Endometrial microvascular endothelial cells (primary cell): ENCODE results near the gene HTR2A. TPM values are rescaled to one million over a fixed set of nuclear protein-coding genes. Genes with fewer than 3 reads are reported as not detected.

Experiments used
- in situ Hi-C: cut with HindIII; loops from 2 replicates; pipeline ENCODE4 v1.10.0; 2017; ENCODE audit warnings: low sequenced_read_pairs, low pct_unique_long_range_greater_than_20kb; ENCODE audit errors: inconsistent ontology term
- total RNA-seq: library from RNA; depleted of rRNA; stranded (reverse); fragments of >200 nt; gene quantifications from one replicate; pipeline ENCODE4 v1.2.3, GENCODE V29; 2015; ENCODE audit errors: inconsistent ontology term

Gene HTR2A
- total RNA-seq, 1 donor from 2014 or later: not detected

DNA sequence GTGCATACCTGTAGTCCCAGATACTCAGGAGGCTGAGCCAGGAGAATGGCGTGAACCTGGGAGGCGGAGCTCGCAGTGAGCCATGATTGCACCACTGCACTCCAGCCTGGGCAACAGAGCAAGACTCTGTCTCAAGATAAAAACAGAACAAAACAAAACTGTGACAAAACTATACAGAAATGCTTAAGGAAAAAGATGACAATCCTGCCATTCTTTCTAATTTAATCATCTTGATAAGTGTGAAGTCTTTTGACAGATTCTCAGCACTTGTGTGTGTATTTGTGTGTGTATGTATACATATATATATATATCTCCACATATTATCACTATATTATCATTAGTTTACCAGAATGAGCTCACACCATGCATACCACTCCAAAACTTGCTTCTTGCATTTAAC, 12.3 kb downstream of the HTR2A start:
- in situ Hi-C loops: no loop called here

DNA sequence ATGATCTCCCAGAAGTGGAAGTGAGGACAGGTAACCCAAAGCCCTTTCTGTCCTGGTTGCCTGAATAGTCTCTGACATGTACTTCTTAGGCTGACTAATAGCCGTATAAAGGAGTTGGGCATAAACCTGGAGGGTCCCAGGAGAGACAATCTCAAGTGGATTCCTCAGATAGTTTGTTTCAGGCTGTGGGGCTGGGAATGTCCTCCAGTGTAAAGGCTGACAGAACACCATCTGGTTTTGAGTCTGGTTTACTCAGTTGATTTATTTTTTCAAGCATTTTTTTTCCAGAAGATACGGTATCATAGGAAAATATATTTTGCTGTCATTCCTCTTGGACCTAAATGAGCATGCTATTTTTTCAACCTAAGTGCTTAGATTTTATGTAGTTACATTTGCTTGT, 15.2 kb downstream of the HTR2A start:
- in situ Hi-C loops: no loop called here

DNA sequence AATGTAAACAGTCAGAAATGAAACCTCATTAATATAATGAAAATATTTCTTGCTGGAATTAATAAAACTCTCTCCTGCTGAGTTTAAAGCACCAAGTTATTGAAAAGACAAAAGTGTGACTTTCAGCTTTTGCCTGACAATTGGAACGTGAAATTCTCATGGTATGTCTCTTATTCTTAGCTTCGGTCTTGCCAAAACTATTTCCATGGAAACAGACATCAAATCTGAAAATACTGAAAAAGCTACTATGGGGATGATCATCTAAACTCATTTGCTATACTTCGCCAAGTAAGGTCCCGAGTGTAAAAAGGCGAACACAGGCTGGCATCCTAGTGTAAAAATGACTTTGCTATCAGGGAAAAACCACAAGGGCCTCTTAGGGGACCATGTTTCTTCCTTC, 22.8 kb downstream of the HTR2A start:
- in situ Hi-C loops: no loop called here

DNA sequence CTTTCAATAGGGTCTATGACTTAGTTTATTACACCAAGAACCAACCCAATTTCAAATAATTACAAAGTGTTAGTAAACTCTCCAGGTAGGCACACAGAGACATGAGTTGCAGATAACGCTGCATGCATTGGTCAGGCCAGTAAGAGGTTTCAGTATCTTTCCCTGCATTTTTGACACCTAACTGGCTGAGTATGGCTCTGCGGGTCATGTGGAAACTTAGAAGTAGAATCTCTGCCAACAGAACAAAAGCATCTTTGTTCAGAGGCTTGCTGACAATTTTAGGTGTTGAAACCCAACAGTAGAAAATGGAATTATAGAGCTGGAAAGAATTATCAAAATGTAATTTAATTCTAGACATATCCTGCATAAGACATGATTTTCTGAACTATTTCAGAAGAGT, 25.3 kb downstream of the HTR2A start:
- in situ Hi-C loops: no loop called here

DNA sequence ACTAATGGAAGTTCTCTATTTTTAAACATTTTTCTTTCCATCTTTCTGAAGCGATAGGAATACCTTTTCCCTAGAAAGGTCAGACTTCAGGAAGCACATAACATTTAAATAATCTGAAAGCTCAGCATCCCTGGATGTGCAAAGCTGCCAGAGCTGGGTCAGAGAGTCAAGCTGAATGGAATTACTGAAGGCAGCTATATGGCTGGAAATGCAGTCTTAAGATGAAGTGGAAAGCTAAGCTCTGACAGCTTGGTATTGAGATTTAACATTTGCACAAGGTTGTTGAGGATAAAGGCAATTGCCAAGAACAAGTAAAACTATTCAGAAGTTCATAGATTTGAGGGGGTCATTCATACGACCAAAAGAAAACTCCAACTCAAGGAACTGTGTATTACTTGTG, 28.8 kb downstream of the HTR2A start:
- in situ Hi-C loops: no loop called here

DNA sequence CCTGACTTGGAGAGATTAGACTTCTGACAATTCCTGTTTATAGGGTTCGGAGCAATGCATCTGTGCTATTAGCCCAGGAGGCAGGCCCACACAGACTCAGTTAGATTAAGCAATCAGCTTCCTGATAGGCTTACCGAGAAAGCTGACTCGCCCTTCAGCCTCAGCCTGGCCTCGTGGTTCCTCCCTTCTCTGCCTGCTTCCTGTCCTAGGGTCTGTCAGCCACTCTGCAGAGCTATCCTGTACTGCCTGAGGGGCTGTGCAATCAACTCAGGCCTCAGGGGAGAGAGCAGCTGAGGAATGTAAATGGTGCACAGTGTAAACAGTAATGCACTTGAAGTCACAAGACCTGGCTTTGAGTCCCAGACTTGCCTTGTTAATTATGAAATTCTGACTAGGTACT, 30.7 kb downstream of the HTR2A start:
- in situ Hi-C loops: no loop called here

DNA sequence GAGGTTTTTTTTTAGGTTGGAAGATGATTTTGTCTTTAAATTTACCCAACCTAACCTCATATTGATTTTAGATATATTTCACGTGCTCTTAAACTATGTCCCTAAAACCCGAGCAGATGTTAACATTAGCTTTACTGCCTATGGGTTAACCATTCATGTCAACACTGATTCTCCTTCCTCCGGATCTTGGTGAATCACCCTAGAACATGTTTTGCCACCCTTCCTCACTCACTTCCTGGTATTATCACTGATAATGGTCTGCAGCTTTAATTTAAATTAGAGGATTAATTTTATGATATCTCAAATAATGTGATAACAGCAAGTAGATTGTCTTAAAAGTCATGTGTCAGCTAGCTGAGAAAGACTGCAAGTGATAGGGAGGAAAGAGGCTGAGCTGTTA, 31.9 kb downstream of the HTR2A start:
- in situ Hi-C loops: no loop called here

DNA sequence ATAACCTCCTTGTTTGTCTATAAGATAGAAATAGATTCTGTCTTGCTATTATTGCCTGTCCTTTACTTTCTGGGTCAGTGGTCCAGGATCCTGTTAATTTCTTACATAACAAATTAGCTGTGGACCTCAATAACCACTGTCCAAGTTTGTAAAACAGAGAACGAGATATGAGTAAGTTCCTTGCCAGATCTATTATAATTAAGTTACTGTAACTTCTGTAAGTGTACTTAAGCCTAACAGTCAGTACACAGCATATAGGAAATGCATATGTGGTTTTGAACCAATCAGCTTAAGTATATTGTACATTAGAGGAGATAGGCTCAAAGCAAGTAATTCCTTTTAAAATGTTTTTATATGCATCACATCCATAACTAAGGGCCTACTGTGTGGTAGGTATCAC, 34.9 kb downstream of the HTR2A start:
- in situ Hi-C loops: no loop called here

DNA sequence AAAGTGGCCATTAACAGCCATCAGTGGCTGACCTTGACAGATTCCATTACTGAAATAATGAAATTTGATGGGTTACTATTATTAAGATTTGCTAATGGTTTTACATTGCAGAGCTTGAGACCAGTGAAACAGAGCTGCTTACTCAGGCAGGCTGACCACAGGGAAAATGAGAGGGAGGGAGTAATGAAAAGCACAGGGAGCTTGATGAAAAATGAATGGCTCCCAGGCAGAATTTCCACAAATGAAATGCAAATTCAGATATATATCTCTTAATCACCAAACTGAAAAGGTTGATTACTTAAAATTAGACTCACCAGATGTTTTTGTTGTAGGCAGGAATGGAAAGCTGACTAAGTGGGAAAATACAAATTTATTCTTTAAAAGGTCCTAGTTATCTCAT, 36.1 kb downstream of the HTR2A start:
- in situ Hi-C loops: no loop called here

DNA sequence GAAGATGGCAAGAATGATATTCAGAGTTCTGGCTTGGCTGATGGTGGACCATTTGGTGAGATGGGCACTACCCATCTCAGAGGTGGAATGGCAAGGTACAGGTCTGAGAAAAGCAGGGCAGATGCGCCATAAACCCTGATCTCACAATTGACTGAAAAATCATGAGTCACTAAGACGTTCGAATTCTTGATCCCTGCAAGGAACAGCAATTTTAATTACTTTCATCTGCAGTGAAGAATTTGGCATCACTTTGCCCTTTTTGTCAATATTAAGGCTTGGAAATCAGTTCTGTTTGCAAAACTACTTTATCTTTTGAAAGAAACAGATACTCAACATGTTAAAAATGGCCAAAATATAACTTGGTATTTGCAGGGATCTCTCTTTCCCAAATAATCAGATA, 38.1 kb downstream of the HTR2A start:
- in situ Hi-C loops: no loop called here

DNA sequence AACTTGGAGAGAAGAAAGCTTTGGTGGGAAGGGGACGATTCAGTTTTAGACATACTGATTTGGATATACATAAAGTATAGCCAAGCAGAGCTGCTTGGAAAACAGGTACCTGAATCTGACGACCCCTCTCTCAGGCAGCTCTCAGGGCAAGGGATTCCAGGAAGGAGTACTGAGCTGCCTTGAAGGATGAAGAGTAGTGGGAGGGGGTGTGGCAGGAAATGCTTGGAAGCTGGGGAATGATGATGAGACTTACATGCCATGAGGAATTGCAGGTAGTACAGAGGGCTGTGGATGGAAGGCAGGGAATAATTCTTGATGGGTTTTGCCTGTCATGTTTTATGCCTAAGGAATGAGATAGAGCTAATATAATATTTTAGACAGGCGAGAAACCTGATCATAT, 38.7 kb downstream of the HTR2A start:
- in situ Hi-C loops: no loop called here

DNA sequence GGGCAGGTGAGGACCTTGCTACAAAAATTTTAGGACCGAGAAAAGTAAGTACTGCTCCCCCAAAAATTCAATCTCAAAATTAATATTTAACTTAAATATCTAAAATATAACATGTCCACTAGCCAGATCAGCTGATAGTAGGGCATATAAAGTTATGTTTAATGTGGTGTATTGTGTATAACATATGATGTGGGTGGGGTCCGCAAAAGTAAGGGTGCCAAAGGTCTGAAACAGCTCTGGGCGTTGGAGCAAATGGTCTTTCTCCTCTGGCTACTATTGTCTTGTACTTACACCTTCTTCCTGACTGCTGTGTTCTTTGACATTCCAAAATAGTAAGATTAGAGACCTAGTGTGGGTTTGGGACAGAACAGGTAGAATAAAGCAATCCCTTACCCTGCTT, 41.2 kb downstream of the HTR2A start:
- in situ Hi-C loops: no loop called here

DNA sequence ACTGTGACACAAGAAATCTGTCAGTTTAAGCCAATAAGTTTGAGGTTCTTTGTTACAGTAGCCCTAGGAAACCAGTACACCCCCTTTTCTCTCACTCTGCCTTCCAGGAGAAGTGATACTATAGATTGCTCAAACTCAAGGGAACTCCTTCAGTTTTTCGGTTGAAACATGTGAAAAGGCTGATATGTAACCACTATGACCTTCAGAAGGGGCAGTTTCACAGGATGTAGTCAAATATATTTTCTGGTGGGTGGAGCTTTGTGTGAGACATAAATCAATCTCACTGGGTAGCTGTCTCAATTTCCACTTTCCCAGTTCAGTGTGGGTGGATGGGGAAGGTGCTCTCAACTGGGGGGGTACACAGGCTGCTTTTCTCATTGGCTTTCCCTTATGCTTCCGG, 41.7 kb downstream of the HTR2A start:
- in situ Hi-C loops: no loop called here

DNA sequence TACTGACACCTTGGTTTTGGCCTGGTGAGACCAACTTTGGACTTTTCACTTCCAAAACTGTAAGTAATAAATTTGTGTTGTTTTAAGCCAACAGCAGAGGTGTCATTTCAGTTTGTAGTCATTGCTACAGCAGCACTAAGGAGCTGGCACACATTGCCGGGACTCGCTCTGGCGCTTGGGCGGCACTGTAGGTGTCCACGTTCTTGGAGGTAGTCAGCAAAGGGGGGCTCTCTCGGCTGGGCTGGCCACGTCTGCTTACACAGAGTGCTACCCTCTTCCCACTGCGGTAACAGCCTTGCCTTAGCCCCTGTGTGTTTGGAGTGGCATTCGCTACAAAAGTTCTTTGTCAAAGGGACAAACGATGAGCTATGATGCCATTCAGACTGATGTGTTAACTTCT, 44.7 kb downstream of the HTR2A start:
- in situ Hi-C loops: no loop called here

DNA sequence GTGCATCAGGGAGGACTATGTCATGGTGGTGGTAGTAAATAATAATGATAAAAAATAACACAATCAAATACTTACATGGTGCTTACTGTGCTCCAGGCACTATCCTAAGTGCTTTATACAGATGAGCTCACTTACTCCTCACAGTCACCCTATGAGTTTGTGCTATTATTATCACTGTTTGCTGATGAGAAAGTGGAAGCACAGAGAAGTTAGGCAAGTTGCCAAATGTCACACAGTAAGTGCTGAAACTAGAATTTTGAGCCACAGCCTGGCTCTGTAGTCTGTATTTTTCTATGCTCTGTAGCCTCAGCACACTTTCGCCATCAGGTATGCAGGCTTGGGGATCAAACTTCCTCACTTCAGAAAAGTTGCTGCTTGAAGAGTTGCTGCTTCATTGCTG, 46.6 kb downstream of the HTR2A start:
- in situ Hi-C loops: no loop called here

DNA sequence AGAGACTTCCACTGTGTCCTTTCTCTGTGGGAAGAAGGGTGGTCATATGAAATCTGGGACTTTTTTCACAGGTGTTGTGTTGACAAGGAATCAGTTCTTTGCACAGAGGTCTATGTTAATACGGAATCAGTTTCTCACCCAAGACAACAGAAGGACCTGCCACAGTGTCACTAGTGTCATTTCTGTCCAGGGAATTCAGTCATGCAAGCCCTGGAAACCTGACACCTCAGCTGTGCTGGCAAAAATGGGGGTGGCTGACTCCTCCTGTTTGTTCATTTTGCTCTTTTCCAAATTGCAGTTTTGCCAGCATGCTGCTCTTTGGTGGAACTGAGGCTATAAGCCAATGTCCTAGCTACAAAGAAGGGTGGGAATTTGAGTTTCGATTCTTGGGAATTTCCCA, 50.1 kb downstream of the HTR2A start:
- in situ Hi-C loops: no loop called here

DNA sequence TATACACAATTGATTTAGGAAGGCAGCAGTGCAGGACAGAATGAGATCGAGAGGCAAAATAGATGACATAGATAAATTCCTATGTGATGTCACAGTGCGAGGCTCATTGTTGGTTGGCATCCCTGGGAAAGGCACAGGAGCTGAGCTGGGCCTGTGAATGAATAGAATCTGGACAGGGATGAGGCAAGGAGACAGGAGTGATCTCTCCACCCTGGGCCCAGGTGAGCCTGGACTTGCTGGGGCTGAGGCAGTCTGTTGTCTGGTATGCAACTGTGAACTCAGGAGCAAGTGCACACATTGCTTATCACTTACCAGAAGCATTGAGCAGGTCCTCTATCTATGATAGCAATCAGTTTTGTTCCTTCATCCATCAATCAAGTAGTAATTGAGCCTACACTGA, 51.7 kb downstream of the HTR2A start:
- in situ Hi-C loops: no loop called here

DNA sequence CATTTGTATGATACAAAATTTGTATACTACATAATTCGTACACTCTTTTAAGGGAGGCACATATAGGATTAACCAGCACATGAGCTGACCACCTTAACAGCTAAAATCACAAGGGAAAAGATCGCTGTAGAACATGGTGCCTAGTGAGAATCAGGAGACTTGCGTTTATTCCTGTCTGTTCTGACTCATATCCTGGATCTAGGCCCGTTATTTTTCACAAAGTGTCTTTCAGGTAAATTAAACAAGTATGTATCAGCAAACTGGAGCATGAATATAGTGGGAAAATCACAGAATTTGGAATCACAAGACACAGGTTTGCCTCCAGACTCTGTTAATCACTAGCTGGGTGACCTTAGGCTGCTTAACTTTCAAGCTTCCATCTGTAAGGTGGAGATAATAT, 52.4 kb downstream of the HTR2A start:
- in situ Hi-C loops: no loop called here

DNA sequence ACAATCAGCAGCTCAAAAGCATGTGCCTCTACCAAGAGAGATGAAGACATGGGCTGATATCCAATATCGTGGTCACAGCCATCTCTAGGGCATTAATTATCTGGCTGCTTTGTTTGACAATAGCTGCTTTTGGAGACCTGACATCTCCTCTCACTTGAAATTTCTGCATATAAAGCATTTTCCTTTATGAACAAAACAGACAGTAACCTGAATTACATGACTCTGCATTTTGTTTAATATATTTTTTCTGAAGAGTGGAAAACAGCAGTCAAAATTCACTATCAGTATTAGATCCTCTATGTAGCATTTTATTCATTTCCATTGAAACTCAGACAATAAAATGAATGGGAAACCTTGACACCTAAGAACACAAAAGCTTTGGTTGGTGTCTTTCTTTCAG, 57.5 kb downstream of the HTR2A start:
- in situ Hi-C loops: no loop called here

DNA sequence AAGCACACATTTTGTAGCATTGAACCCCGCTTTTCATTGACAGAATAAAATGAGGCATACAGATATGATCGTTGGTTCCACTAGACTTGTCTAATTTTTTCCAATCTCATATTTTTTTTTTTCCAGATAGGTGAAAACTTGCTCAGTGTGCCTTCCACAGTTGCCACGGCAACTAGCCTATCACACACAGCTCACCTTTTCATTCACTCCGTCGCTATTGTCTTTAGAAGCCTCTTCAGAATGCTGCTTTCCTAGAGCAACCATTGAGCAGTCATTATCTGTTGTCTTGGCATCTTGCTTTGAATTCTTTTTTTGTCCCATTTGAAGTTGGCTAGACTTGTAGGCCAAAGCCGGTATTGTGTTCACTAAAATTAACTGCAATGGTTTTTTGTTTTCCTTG, 62.2 kb downstream of the HTR2A start:
- in situ Hi-C loops: no loop called here

DNA sequence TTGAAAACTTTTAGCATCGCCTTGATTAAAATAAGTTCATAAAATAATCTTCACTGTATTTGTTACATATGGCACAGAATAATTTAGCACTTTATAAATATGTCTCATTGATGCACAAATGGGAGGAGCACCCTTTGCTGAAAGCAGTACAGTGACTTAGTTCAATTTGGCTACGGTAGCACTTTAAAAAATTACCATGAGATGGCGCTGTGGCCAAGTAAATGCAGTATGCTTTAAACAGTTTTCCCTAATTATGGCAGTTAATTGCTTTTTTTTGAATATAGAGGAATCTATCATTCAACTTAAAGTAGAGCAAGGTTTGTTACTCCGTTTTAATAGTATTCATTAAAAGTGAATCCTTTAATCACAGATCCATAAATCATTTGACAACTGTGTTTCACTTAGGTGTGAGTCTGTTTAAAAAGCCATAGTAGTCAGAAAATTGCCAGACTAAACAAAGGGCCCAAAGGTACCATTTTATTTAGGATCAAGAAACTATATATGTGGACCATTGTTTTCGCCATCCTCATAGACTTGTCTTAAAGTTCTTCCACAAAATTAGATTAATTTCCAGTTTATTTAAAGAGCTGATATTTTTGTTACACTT, 65.2 kb downstream of the HTR2A start:
- in situ Hi-C loops: no loop called here
